Esophagus muscularis mucosa (tissue), 4 donors: Measurements from ENCODE around the gene MYO7B. TPM values are rescaled to one million over a fixed set of nuclear protein-coding genes. Genes with fewer than 3 reads are reported as not detected.

Experiments used
- DNase-seq: peaks from one replicate; pipeline ENCODE4 v3.0.0-alpha.2; 2017; ENCODE audit errors: extremely low spot score
- H3K27ac ChIP-seq, 4 donors: fragments of 200-600 bp; sonication (generic); replicated peaks in 1 of 4; 1 replicate in 3 of 4; 2 replicates in 1 of 4; pipeline ENCODE4 v1.5.1; 2016 to 2019; ENCODE audit warnings: mild to moderate bottlenecking in 1 of 4
- H3K27me3 ChIP-seq, 4 donors: fragments of 200-600 bp; sonication (generic); one replicate each; pipeline versions ENCODE4 v1.5.1 to v1.6.0; 2016 to 2019
- H3K36me3 ChIP-seq, 4 donors: fragments of 200-600 bp; sonication (generic); one replicate each; pipeline ENCODE4 v1.5.1; 2016 to 2019
- H3K4me1 ChIP-seq, 4 donors: fragments of 200-600 bp; sonication (generic); one replicate each; pipeline ENCODE4 v1.5.1; 2016 to 2019
- H3K4me3 ChIP-seq, 4 donors: fragments of 200-600 bp; sonication (generic); 1 replicate in 2 of 4; 2 replicates in 2 of 4; pipeline ENCODE4 v1.5.1; 2016 to 2019; ENCODE audit warnings: mild to moderate bottlenecking in 4 of 4, moderate library complexity in 1 of 4
- H3K9me3 ChIP-seq, 4 donors: fragments of 200-600 bp; sonication (generic); 1 replicate in 3 of 4; 2 replicates in 1 of 4; pipeline ENCODE4 v1.5.1; 2016 to 2019
- EP300 ChIP-seq: sonication (generic); formaldehyde crosslinking; IDR thresholded peaks from one replicate; pipeline ENCODE4 v1.6.1; 2017; ENCODE audit warnings: antibody characterized with exemption
- POLR2A ChIP-seq: fragments of 450-650 bp; IDR thresholded peaks from one replicate; pipeline ENCODE4 v1.6.1; 2017; ENCODE audit warnings: antibody characterized with exemption, moderate library complexity, mild to moderate bottlenecking, low read depth
- POLR2AphosphoS5 ChIP-seq, 2 donors: sonication (generic); formaldehyde crosslinking; IDR thresholded peaks; one replicate each; pipeline ENCODE4 v1.6.1; 2017; ENCODE audit warnings: antibody characterized with exemption in 2 of 2
- WGBS: methylation state at CpG from one replicate; pipeline ENCODE4 v1.1.5; 2018; 5-methylcytosine and 5-hydroxymethylcytosine counted together
- intact Hi-C: fragments of 100-400 bp; cut with DNase I; formaldehyde crosslinking; loops from one replicate; pipeline ENCODE4 v1.15.1; 2023
- total RNA-seq, 4 donors: library from RNA; depleted of rRNA; stranded (reverse); fragments of >200 nt; gene quantifications; one replicate each; pipeline versions ENCODE4 v1.1.0 to v1.2.1, GENCODE V29; 2016
- TF ChIP-seq, protein P1 (sequence below), 3 experiments: fragments of 200-600 bp in 2 of 3; fragments of 450-650 bp in 1 of 3; sonication (generic) in 2 of 3; IDR thresholded peaks; one replicate each; pipeline ENCODE4 v1.5.1; 2017 to 2019; ENCODE audit warnings: antibody characterized with exemption in 3 of 3, mild to moderate bottlenecking in 2 of 3, moderate library complexity in 1 of 3

Gene MYO7B
- total RNA-seq, 4 donors from 2014 or later, result 0.19 to 0.98 (median 0.33) TPM; not detected in 1

GRCh38 chr2:127584047-127584446 is 48.6 kb downstream of the MYO7B start:
- TF ChIP-seq POLR2AphosphoS5 (IDR thresholded peaks at IDR 0.05) (no peak), POLR2A (no peak), EP300 (no peak)
- TF ChIP-seq, protein P1, sequence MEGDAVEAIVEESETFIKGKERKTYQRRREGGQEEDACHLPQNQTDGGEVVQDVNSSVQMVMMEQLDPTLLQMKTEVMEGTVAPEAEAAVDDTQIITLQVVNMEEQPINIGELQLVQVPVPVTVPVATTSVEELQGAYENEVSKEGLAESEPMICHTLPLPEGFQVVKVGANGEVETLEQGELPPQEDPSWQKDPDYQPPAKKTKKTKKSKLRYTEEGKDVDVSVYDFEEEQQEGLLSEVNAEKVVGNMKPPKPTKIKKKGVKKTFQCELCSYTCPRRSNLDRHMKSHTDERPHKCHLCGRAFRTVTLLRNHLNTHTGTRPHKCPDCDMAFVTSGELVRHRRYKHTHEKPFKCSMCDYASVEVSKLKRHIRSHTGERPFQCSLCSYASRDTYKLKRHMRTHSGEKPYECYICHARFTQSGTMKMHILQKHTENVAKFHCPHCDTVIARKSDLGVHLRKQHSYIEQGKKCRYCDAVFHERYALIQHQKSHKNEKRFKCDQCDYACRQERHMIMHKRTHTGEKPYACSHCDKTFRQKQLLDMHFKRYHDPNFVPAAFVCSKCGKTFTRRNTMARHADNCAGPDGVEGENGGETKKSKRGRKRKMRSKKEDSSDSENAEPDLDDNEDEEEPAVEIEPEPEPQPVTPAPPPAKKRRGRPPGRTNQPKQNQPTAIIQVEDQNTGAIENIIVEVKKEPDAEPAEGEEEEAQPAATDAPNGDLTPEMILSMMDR (IDR thresholded peaks at IDR 0.05), result no peak
- H3K27ac ChIP-seq, result no peak overlapping the region
- WGBS, result 96% methylated on average over 13 of the region's 14 CpGs
- intact Hi-C loops, result no loop called here
- no peaks in the 10 kb centered on the region for H3K27me3 ChIP-seq
- no peaks in the 10 kb centered on the region for H3K9me3 ChIP-seq
- no peak for DNase-seq
- no peaks in the 10 kb centered on the region for H3K4me1 ChIP-seq
- no peaks in the 10 kb centered on the region for H3K36me3 ChIP-seq
- H3K4me3 ChIP-seq, result no peak overlapping the region

- H3K36me3 ChIP-seq, result no peaks in the 10 kb centered on the region
- H3K4me1 ChIP-seq, result no peaks in the 10 kb centered on the region
- TF ChIP-seq EP300, result no peak
- TF ChIP-seq, protein P1 (IDR thresholded peaks at IDR 0.05), result no peak
- no peak for TF ChIP-seq POLR2A
- no peak for TF ChIP-seq POLR2AphosphoS5 (IDR thresholded peaks at IDR 0.05)
- no peak overlapping the region for H3K27ac ChIP-seq
- no peaks in the 10 kb centered on the region for H3K27me3 ChIP-seq
- intact Hi-C loops, result no loop called here
- no peak overlapping the region for H3K4me3 ChIP-seq
- WGBS, result 83% methylated on average over 8 of the region's 8 CpGs
- DNase-seq, result no peak
- H3K9me3 ChIP-seq, result no peaks in the 10 kb centered on the region
Measured at GRCh38 chr2:127584516-127585033, 49.1 kb downstream of the MYO7B start.

GRCh38 chr2:127585270-127585807 is 49.9 kb downstream of the MYO7B start:
- WGBS, result 90% methylated on average over 5 of the region's 5 CpGs
- intact Hi-C loops, result no loop called here

DNA sequence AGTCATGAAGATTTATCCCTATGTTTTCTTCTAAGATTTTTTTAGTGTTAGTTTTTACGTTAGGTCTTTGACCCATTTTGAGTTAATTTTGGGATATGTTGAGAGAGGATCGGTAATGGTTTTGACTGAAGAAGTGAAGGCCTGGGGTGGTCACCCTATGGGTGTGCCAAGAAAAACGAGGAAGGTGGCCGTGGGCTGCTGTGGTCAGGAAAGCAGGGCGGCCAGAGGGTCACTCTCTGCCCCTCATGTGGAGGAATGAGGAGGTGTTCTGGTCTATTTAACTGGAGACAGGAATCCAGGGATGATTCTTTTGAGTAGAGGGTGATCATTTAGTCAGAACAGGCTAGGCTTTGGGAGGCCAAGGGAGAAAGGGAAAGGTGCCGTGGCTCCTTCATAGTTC is 50.7 kb downstream of the MYO7B start:
- TF ChIP-seq EP300 (no peak), POLR2AphosphoS5 (IDR thresholded peaks at IDR 0.05) (no peak), POLR2A (no peak)
- TF ChIP-seq, protein P1 (IDR thresholded peaks at IDR 0.05), result no peak
- Histone ChIP-seq H3K36me3 (no peaks in the 10 kb centered on the region), H3K27ac (no peak overlapping the region), H3K4me3 (no peak overlapping the region), H3K4me1 (peaks cover 0 to under 1% (median 0%) of the 10 kb centered on the region in 4 donors), H3K27me3 (no peaks in the 10 kb centered on the region), H3K9me3 (no peaks in the 10 kb centered on the region)
- no peak for DNase-seq
- 86% methylated on average over 6 of the region's 6 CpGs for WGBS
- intact Hi-C loops, result no loop called here

More at GRCh38 chr2:127585270-127585807, 49.9 kb downstream of the MYO7B start:
- H3K9me3 ChIP-seq, result no peaks in the 10 kb centered on the region
- DNase-seq, result no peak
- no peak for TF ChIP-seq EP300
- TF ChIP-seq, protein P1 (IDR thresholded peaks at IDR 0.05), result no peak
- no peak for TF ChIP-seq POLR2A
- no peak for TF ChIP-seq POLR2AphosphoS5 (IDR thresholded peaks at IDR 0.05)
- H3K4me1 ChIP-seq, result no peaks in the 10 kb centered on the region
- no peak overlapping the region for H3K4me3 ChIP-seq
- no peaks in the 10 kb centered on the region for H3K27me3 ChIP-seq
- no peaks in the 10 kb centered on the region for H3K36me3 ChIP-seq
- no peak overlapping the region for H3K27ac ChIP-seq
